ENCODE results near the gene SEZ6L2.
"Not testable (repeated sequence)": the region's sequence is repeated elsewhere in the genome, so short reads cannot be mapped to it uniquely, and the experiment has no call there.

SEZ6L2 gene

GRCh38 chr16:29910819-29911675 is 11.7 kb upstream of the SEZ6L2 start:
- DNase-seq (ENCODE audit: low spot score), result no peak

DNA sequence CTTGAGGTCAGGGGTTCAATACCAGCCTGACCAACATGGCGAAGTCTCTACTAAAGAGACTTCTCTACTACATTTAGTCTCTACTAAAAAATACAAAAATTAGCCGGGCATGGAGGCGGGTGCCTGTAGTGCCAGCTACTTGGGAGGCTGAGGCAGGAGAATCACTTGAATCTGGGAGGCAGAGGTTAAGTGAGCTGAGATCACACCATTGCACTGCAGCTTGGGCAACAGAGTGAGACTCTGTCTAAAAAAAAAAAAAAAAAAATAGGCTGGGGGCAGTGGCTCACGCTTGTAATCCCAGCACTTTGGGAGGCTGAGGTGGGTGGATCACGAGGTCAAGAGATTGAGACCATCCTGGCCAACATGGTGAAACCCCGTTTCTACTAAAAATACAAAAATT is 10.5 kb upstream of the SEZ6L2 start:
- DNase-seq (ENCODE audit: low spot score), result not testable (repeated sequence)

- DNase-seq (ENCODE audit: low spot score), result no peak
These were observed 10.0 kb upstream of the SEZ6L2 start for GRCh38 chr16:29909391-29909790.

- no peak for DNase-seq (ENCODE audit: low spot score)
These were observed 9.4 kb upstream of the SEZ6L2 start for GRCh38 chr16:29908719-29909220.

GRCh38 chr16:29907973-29908372 is 8.6 kb upstream of the SEZ6L2 start:
- no peak for DNase-seq (ENCODE audit: low spot score)

- DNase-seq (ENCODE audit: low spot score), result no peak
These were observed 7.3 kb upstream of the SEZ6L2 start for GRCh38 chr16:29906520-29907244.

- no peak for DNase-seq (ENCODE audit: low spot score)
These were observed 6.3 kb upstream of the SEZ6L2 start for GRCh38 chr16:29905668-29906067.

GRCh38 chr16:29904947-29905346 is 5.6 kb upstream of the SEZ6L2 start:
- no peak for DNase-seq (ENCODE audit: low spot score)

DNA sequence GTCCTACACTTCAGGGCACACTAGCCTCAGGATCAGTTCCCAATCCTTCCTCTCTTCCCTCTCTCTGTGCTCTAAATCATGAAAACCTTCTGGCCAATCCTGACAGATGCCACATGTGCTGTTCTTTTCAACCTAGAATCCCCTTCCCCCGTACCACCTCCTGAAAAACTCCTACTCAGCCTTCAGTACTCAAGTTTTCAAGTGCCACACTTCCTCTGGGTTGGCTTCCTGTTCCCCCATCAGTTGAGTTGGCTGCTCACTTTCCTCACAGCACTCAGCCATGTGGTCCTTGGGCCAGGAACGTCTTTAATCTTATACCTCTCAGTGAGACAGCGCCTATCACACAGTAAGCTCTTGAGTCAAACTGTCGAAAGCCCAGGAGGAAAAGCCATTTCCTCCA is 4.2 kb upstream of the SEZ6L2 start:
- no peak for DNase-seq (ENCODE audit: low spot score)

DNA sequence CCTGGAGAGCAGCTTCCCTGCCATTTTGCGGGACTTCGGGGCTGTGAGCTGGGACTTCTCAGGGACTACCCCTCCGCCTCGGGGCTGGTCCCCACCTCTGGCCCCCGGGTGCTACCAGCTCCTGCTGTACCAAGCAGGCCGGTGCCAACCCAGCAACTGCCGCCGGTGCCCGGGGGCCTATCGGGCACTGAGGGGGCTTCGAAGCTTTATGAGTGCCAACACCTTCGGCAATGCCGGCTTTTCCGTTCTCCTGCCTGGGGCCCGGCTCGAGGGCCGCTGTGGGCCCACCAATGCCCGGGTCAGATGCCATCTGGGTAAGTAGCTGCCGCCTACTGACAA is 2.2 kb upstream of the SEZ6L2 start:
- DNase-seq (ENCODE audit: low spot score), result no peak

DNA sequence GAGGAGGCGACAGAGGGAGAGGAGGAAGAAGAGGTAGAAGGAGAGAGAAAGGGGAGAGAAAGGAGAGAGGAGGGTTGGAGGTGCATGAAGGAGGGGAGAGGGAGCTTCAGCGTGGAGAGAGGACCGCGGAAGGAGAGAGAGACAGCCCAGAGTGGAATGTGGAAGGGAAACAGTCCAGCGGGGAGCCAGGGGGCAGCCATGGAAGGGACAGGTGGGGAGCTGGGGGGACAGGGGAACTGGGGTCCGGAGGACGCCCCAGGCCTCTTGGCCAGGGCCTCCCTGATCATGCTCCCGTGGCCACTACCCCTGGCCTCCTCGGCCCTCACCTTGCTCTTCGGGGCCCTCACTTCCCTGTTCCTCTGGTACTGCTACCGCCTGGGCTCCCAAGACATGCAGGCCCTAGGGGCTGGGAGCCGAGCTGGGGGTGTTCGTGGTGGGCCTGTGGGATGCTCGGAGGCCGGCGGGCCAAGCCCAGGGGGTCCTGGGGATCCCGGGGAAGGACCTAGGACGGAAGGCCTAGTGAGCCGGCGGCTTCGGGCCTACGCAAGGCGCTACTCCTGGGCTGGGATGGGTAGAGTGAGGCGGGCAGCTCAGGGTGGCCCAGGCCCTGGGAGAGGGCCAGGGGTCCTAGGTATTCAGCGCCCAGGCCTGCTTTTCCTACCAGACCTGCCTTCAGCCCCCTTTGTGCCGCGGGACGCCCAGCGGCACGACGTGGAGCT is 1.7 kb upstream of the SEZ6L2 start:
- no peak for DNase-seq (ENCODE audit: low spot score)

GRCh38 chr16:29900102-29900887 is 945 bp upstream of the SEZ6L2 start, which contains the start of gene ASPHD1:
Gene ASPHD1, plus strand, starts transcription at chr16:29900488. Its CDS starts 484 bp downstream, at chr16:29900972.
- DNase-seq (ENCODE audit: low spot score), result peak; percentile 94

DNA sequence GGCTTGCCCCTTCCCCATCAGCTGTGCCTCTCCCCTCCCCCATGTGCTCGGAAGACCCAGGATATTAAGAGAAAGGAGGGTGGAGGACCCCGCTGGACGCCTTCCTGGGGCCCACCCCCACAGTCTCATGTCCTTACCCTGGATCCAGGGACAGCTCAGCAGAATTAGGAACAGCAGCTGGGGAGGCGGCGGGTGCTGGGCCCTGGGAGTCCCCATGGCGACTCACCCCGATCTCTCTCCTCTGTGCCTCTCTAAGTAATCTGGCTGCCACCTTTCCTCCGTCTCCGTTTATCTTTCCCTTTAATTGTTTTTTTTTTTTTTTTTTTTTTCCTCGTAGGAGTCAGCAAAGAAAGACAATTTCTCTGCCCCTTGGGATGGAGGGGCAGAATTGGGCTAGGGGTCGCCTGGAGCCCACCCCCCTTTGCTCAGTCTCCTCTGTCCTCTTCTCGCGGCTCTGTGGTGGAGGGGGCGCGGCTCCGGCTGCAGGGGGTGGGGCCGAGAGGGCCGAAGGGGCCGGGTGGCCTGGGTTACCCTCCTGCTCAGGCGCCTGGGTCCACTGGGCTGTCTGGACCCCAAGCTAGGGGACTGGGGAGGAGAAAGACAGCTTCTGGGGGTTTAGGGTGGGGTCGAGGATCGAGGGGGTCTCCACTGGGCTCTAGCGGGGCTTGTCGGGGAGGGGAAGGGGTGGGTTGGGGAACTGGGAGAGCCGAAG is 390 bp downstream of the SEZ6L2 start:
- DNase-seq (ENCODE audit: low spot score), result no peak

DNA sequence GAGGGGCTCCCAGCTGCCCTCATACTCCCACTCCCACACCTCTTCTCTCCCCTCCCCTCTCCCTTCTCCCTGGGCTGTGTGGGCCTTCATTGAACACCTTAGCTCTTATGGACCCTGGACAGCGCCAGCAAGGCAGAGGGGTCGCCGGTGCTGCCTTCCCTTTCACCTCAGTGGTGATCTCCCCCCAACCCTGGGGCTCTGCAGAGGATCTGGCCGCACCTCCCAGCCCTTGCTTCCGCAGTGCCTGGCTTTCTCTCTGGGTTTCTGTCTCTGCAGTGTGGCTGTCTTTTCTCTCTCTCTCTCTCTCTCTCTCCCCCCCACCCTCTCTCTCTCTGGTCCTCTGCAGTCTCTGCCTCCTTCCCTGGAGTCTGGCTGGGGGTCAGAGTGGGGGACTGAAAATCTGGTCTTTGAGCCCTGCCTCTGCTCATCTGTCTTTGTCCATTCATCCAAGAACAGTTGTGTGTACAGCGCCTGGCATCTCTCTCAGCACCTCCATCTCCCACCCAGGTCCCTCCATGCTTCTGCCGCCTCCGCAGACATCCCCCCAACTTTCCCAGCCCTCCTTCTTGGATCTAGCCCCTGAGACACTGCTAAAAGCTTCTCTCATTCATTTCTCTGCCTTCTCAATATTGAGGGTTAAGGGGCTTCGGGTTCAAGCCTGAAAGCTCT is 1.1 kb downstream of the SEZ6L2 start:
- no peak for DNase-seq (ENCODE audit: low spot score)

GRCh38 chr16:29897333-29897732 is 2.0 kb downstream of the SEZ6L2 start:
- DNase-seq (ENCODE audit: low spot score), result no peak

DNA sequence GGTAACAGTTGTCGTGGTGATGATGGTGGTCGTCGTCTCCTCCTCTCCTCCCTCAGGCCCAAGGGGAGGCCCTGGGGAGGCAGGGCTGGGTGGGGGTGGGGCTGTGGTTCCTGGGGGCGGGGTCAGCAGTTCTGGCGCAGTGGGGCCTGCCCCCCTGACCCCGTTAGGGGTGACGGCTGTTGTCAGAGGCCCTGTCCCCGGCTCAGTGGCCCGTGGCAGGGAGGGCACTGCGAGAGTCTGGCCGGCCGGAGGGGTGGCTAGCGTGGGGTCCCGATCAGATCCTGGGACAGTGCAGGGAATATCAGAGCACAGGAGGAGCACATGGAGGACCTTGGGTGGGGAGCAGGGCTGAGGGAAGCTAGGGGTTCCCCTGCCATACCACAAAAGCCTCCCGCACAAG is 2.5 kb downstream of the SEZ6L2 start:
- no peak for DNase-seq (ENCODE audit: low spot score)

DNA sequence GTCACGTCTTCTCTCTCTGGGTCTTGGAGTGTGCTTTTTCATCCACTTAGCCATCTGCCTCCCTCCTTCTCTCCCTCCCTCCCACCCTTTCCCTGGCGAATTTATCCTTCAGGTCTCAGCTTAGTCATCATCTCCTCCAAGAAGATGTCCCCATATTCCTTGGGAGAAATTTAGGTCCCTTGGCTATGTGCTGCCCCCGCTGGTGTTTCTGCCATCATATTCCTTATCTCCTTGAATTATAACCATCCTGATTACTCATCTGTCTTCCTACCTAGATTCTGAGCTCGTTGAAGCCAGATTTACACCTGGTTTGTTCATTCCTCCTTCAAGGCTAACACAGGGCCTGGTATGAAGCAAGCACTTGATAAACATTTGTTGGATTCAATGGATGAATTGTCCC is 5.0 kb downstream of the SEZ6L2 start:
- no peak for DNase-seq (ENCODE audit: low spot score)

DNA sequence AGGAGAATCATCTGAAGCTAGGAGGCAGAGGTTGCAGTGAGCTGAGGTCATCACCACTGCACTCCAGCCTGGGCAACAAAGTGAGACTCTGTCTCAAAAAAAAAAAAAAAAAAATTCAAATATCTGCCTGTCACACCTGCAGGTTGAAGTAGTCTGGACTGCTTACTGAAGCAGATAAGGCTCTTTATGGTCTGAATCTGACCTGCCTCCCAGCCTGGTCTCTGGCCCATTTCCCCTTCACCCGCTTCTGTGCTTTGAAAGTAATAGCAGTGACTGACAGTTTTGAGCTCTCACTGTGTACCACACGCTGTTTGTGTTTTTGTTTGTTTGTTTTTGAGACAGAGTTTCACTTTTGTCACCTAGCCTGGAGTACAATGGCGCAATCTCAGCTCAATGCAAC is 5.8 kb downstream of the SEZ6L2 start:
- DNase-seq (ENCODE audit: low spot score), result no peak

GRCh38 chr16:29892458-29892813 is 6.9 kb downstream of the SEZ6L2 start:
- no peak for DNase-seq (ENCODE audit: low spot score)

All from putamen (tissue), 1 donor.